PC-9 (cell line): ENCODE measurements around the gene PPM1F. TPM values are rescaled to one million over a fixed set of nuclear protein-coding genes. Genes with fewer than 3 reads are reported as not detected.

Experiments
- BruUV-seq: library from RNA; stranded (reverse); fragments of 400-500 nt; replicated peaks from 2 replicates; lab custom pipeline; 2021; lab: Mats Ljungman, UMichigan
- CTCF ChIA-PET: fragments of 300-600 bp; sonication (Branson Sonifier 250); formaldehyde crosslinking; loops from one replicate; lab custom pipeline; 2022; ENCODE audit warnings: antibody characterized with exemption; lab: Charles Lee
- POLR2A ChIA-PET: fragments of 300-600 bp; sonication (Branson Sonifier 250); formaldehyde crosslinking; loops from one replicate; lab custom pipeline; 2022; ENCODE audit warnings: antibody characterized with exemption; ENCODE audit not compliant: unreplicated experiment; lab: Charles Lee
- DNase-seq, 2 experiments: peaks; one replicate each; pipeline versions ENCODE4 v3.0.0 to v3.0.0-alpha.2; 2015 to 2022; ENCODE audit warnings: mixed read lengths in 1 of 2
- H2AFZ ChIP-seq: fragments of 200-600 bp; sonication (generic); 2 replicates; pipeline ENCODE4 v1.8.1; 2017; ENCODE audit warnings: antibody characterized with exemption
- H3F3A ChIP-seq: fragments of 200-600 bp; sonication (generic); 2 replicates; pipeline ENCODE4 v1.8.1; 2017; ENCODE audit warnings: antibody characterized with exemption, mild to moderate bottlenecking, low read depth; ENCODE audit not compliant: insufficient read depth
- H3K27ac ChIP-seq: fragments of 200-600 bp; sonication (generic); 2 replicates; pipeline ENCODE4 v1.6.1; 2016; ENCODE audit warnings: mixed run types
- H3K27me3 ChIP-seq: fragments of 200-600 bp; sonication (generic); 2 replicates; pipeline ENCODE4 v1.6.1; 2016; ENCODE audit warnings: low read depth, mixed run types; ENCODE audit not compliant: insufficient read depth
- H3K36me3 ChIP-seq: fragments of 200-600 bp; sonication (generic); 2 replicates; pipeline ENCODE4 v1.6.1; 2016; ENCODE audit warnings: low read depth, mixed run types
- H3K4me1 ChIP-seq: fragments of 200-600 bp; sonication (generic); replicated peaks from 2 replicates; pipeline ENCODE4 v1.6.1; 2016; ENCODE audit warnings: mixed run types; ENCODE audit not compliant: insufficient read depth
- H3K4me2 ChIP-seq: fragments of 200-600 bp; sonication (generic); 2 replicates; pipeline ENCODE4 v1.6.1; 2017; ENCODE audit warnings: mixed run types
- H3K4me3 ChIP-seq: fragments of 200-600 bp; sonication (generic); 2 replicates; pipeline ENCODE4 v1.6.1; 2016; ENCODE audit warnings: mixed run types
- H3K79me2 ChIP-seq: fragments of 200-600 bp; sonication (generic); 2 replicates; pipeline ENCODE4 v1.6.1; 2017; ENCODE audit warnings: low read depth, mixed run types
- H3K9me2 ChIP-seq: fragments of 200-600 bp; sonication (generic); 2 replicates; pipeline ENCODE4 v1.8.1; 2017; ENCODE audit warnings: mild to moderate bottlenecking; ENCODE audit not compliant: insufficient read depth
- H3K9me3 ChIP-seq: fragments of 200-600 bp; sonication (generic); 2 replicates; pipeline ENCODE4 v1.8.1; 2016; ENCODE audit warnings: low read depth; ENCODE audit not compliant: insufficient read depth
- H4K20me1 ChIP-seq: fragments of 200-600 bp; sonication (generic); 2 replicates; pipeline ENCODE4 v1.8.1; 2017; ENCODE audit not compliant: insufficient read depth
- EZH2 ChIP-seq: fragments of 200-600 bp; sonication (generic); IDR thresholded peaks from 2 replicates; pipeline ENCODE4 v1.8.0; 2017; ENCODE audit warnings: antibody characterized with exemption, low read depth
- intact Hi-C: fragments of 100-400 bp; cut with micrococcal nuclease; formaldehyde crosslinking; loops from one replicate; pipeline ENCODE4 v1.10.0; 2022; ENCODE audit not compliant: unreplicated experiment
- total RNA-seq: library from RNA; stranded (reverse); gene quantifications from 2 replicates; pipeline ENCODE4 v1.2.3, GENCODE V29; 2021
- TF ChIP-seq, protein P1 (sequence below): fragments of 200-600 bp; sonication (generic); conservative IDR thresholded peaks from 2 replicates; pipeline ENCODE4 v1.6.1; 2017; ENCODE audit warnings: mixed run types, antibody characterized with exemption, mild to moderate bottlenecking, moderate library complexity

PPM1F gene
- total RNA-seq, 1 experiment from 2014 or later, result 20.6 TPM

- no peak for DNase-seq
- intact Hi-C loops, result no loop called here
- no peaks in the 10 kb centered on the region for H3K36me3 ChIP-seq
- no peaks in the 10 kb centered on the region for H3K27me3 ChIP-seq
- TF ChIP-seq, protein P1, sequence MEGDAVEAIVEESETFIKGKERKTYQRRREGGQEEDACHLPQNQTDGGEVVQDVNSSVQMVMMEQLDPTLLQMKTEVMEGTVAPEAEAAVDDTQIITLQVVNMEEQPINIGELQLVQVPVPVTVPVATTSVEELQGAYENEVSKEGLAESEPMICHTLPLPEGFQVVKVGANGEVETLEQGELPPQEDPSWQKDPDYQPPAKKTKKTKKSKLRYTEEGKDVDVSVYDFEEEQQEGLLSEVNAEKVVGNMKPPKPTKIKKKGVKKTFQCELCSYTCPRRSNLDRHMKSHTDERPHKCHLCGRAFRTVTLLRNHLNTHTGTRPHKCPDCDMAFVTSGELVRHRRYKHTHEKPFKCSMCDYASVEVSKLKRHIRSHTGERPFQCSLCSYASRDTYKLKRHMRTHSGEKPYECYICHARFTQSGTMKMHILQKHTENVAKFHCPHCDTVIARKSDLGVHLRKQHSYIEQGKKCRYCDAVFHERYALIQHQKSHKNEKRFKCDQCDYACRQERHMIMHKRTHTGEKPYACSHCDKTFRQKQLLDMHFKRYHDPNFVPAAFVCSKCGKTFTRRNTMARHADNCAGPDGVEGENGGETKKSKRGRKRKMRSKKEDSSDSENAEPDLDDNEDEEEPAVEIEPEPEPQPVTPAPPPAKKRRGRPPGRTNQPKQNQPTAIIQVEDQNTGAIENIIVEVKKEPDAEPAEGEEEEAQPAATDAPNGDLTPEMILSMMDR, result no peak
- no peak for TF ChIP-seq EZH2
- no peak overlapping the region for H3K4me3 ChIP-seq
- H4K20me1 ChIP-seq, result no peaks in the 10 kb centered on the region
- no peak overlapping the region for H2AFZ ChIP-seq
- H3K79me2 ChIP-seq, result no peaks in the 10 kb centered on the region
- CTCF ChIA-PET, result no interaction called here
- no peaks in the 10 kb centered on the region for H3K4me1 ChIP-seq
- POLR2A ChIA-PET, result no interaction called here
- no TSS peak for BruUV-seq
- no peaks in the 10 kb centered on the region for H3F3A ChIP-seq
- H3K27ac ChIP-seq, result no peak overlapping the region
- H3K9me2 ChIP-seq, result no peaks in the 10 kb centered on the region
- no peaks in the 10 kb centered on the region for H3K9me3 ChIP-seq
- H3K4me2 ChIP-seq, result no peak overlapping the region
Observed at GRCh38 chr22:21963286-21963685, 10.6 kb upstream of the PPM1F start.

DNA sequence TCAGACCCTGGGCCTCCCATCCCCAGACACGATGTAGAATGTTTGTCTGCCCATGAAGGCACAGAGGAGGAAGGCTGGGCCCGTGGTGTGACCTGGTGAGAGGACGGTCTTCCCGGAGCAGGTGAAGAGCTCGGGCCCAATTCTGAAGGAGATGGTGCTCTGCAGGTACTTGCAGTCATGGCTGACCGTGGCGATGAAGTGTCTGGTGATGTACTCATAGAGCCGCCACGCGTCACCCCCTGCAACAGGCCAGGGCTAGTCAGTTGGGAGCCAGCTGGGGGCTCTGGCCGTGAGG, 10.0 kb upstream of the PPM1F start:
- no peak for TF ChIP-seq EZH2
- TF ChIP-seq, protein P1, result no peak
- no peaks in the 10 kb centered on the region for H4K20me1 ChIP-seq
- no peak overlapping the region for H3K4me2 ChIP-seq
- H3K27ac ChIP-seq, result no peak overlapping the region
- no peaks in the 10 kb centered on the region for H3K36me3 ChIP-seq
- no TSS peak for BruUV-seq
- no peak for DNase-seq
- H3K79me2 ChIP-seq, result no peaks in the 10 kb centered on the region
- H3K4me3 ChIP-seq, result no peak overlapping the region
- H3K9me2 ChIP-seq, result no peaks in the 10 kb centered on the region
- no peaks in the 10 kb centered on the region for H3K4me1 ChIP-seq
- no peak overlapping the region for H2AFZ ChIP-seq
- H3F3A ChIP-seq, result no peaks in the 10 kb centered on the region
- CTCF ChIA-PET, result no interaction called here
- POLR2A ChIA-PET, result no interaction called here
- no peaks in the 10 kb centered on the region for H3K27me3 ChIP-seq
- intact Hi-C loops, result no loop called here
- no peaks in the 10 kb centered on the region for H3K9me3 ChIP-seq

DNA sequence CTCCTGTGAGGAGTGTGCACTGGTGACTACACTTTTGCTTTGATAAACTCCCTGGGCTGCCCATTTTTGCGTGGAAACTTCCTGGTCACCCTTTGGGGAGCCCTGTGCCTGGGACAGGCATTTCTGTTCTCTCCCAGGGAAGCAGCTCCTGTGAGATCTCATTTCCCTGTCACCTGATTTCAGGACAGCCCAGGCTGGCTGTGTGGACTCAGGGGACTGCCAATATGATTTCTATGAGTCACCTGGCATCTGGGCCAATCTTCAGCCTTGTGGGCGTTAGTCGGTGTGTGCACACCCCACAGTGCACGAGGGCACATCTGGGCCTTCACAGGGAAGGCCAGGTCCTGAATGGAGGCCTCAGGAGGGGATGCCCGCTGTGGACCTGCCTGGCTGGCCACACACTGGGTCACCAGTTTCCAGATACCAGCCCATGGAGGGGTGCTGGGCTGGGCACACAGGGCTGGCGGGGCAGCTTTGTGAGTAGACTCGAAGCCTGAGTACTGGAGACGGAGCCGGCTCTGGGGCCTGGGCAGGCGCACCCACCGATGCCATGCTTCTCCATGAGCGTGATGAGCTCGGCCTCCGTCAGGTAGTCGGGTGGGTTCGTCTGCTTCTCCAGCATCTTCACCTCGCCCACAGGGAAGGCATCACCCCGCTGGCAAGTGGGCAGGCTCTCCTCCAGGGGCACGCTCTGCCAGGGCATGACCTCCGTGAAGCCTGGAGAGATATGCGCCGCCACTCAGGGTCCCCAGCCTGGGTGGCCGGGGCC, 9.4 kb upstream of the PPM1F start:
- peak; percentile 47 to 67 for DNase-seq
- no peak for TF ChIP-seq EZH2
- TF ChIP-seq, protein P1, result no peak
- Histone ChIP-seq H2AFZ (no peak overlapping the region), H3K4me2 (no peak overlapping the region), H3F3A (no peaks in the 10 kb centered on the region), H3K27me3 (no peaks in the 10 kb centered on the region), H3K4me1 (no peaks in the 10 kb centered on the region), H4K20me1 (no peaks in the 10 kb centered on the region), H3K9me3 (no peaks in the 10 kb centered on the region), H3K36me3 (no peaks in the 10 kb centered on the region), H3K4me3 (no peak overlapping the region), H3K9me2 (no peaks in the 10 kb centered on the region), H3K27ac (0 out of 2 replicates have a peak overlapping the region, but pooled peaks have one; percentile 16), H3K79me2 (no peaks in the 10 kb centered on the region)
- BruUV-seq, result no TSS peak
- intact Hi-C loops, result no loop called here
- POLR2A ChIA-PET, result no interaction called here
- CTCF ChIA-PET, result no interaction called here
